NT2/D1 (cell line): ENCODE data around the gene ACSM2B.
"Not testable (repeated sequence)": the region's sequence is repeated elsewhere in the genome, so short reads cannot be mapped to it uniquely, and the experiment has no call there.

Source experiments
- DNase-seq: peaks from one replicate; pipeline ENCODE4 v3.0.0-alpha.2; 2011; ENCODE audit warnings: low read depth, low spot score
- H3K27me3 ChIP-seq: 2 replicates; pipeline ENCODE4 v1.6.0; 2011; ENCODE audit warnings: mild to moderate bottlenecking; ENCODE audit not compliant: insufficient read length, insufficient read depth
- H3K36me3 ChIP-seq: 2 replicates; pipeline ENCODE4 v1.6.1; 2011; ENCODE audit warnings: mild to moderate bottlenecking, low read length, mixed read lengths; ENCODE audit not compliant: insufficient read depth, insufficient read length
- H3K4me1 ChIP-seq: 2 replicates; pipeline ENCODE4 v1.5.1; 2011; ENCODE audit not compliant: insufficient read depth, insufficient read length
- H3K4me3 ChIP-seq: 2 replicates; pipeline ENCODE4 v1.5.1; 2011; ENCODE audit warnings: low read depth; ENCODE audit not compliant: insufficient read length
- H3K9ac ChIP-seq: 2 replicates; pipeline ENCODE4 v1.6.0; 2011; ENCODE audit warnings: low read depth; ENCODE audit not compliant: insufficient read length
- H3K9me3 ChIP-seq: 2 replicates; pipeline ENCODE4 v1.5.1; 2011; ENCODE audit warnings: mild to moderate bottlenecking, low read length; ENCODE audit not compliant: insufficient read depth
- SUZ12 ChIP-seq: IDR thresholded peaks from 2 replicates; pipeline ENCODE4 v1.6.1; 2011; ENCODE audit not compliant: insufficient read length, insufficient read depth; ENCODE audit errors: extremely low read depth
- YY1 ChIP-seq: IDR thresholded peaks from 2 replicates; pipeline ENCODE4 v1.6.1; 2011; ENCODE audit not compliant: insufficient read length, insufficient read depth
- ZNF274 ChIP-seq: IDR thresholded peaks from 2 replicates; pipeline ENCODE4 v1.6.1; 2011; ENCODE audit warnings: mild to moderate bottlenecking, low read depth, low read length

ACSM2B gene

GRCh38 chr16:20520103-20520502, 56.1 kb downstream of the ACSM2B start:
- DNase-seq, result no peak
- Histone ChIP-seq H3K27me3 (no peaks in the 10 kb centered on the region), H3K4me1 (no peaks in the 10 kb centered on the region), H3K9me3 (no peaks in the 10 kb centered on the region), H3K9ac (no peak overlapping the region), H3K36me3 (no peaks in the 10 kb centered on the region), H3K4me3 (no peak overlapping the region)
- TF ChIP-seq SUZ12 (no peak), ZNF274 (no peak), YY1 (no peak)

- no peak for DNase-seq
- Histone ChIP-seq H3K9ac (no peak overlapping the region), H3K36me3 (no peaks in the 10 kb centered on the region), H3K4me1 (no peaks in the 10 kb centered on the region), H3K27me3 (no peaks in the 10 kb centered on the region), H3K9me3 (no peaks in the 10 kb centered on the region), H3K4me3 (no peak overlapping the region)
- no peak for TF ChIP-seq YY1
- TF ChIP-seq ZNF274, result no peak
- no peak for TF ChIP-seq SUZ12
Observed at GRCh38 chr16:20519231-20519630, 56.9 kb downstream of the ACSM2B start.

- Histone ChIP-seq H3K4me3 (no peak overlapping the region), H3K9me3 (no peaks in the 10 kb centered on the region), H3K27me3 (no peaks in the 10 kb centered on the region), H3K9ac (no peak overlapping the region), H3K36me3 (no peaks in the 10 kb centered on the region), H3K4me1 (no peaks in the 10 kb centered on the region)
- TF ChIP-seq YY1 (no peak), SUZ12 (no peak), ZNF274 (no peak)
- no peak for DNase-seq
Observed at GRCh38 chr16:20517149-20517548, 59.0 kb downstream of the ACSM2B start.

- Histone ChIP-seq H3K9me3 (no peaks in the 10 kb centered on the region), H3K36me3 (no peaks in the 10 kb centered on the region), H3K9ac (no peak overlapping the region), H3K27me3 (no peaks in the 10 kb centered on the region), H3K4me1 (no peaks in the 10 kb centered on the region), H3K4me3 (no peak overlapping the region)
- no peak for DNase-seq
- no peak for TF ChIP-seq ZNF274
- TF ChIP-seq SUZ12, result no peak
- no peak for TF ChIP-seq YY1
Observed at GRCh38 chr16:20515688-20516090, 60.5 kb downstream of the ACSM2B start.

GRCh38 chr16:20510323-20510722, 65.8 kb downstream of the ACSM2B start:
- no peak for DNase-seq
- peaks cover 37% of the 10 kb centered on the region for H3K9me3 ChIP-seq
- H3K36me3 ChIP-seq, result no peaks in the 10 kb centered on the region
- no peaks in the 10 kb centered on the region for H3K27me3 ChIP-seq
- no peak for TF ChIP-seq SUZ12
- TF ChIP-seq YY1, result no peak
- no peak for TF ChIP-seq ZNF274
- no peak overlapping the region for H3K4me3 ChIP-seq
- no peak overlapping the region for H3K9ac ChIP-seq
- no peaks in the 10 kb centered on the region for H3K4me1 ChIP-seq

GRCh38 chr16:20507280-20507679, 68.9 kb downstream of the ACSM2B start:
- H3K4me3 ChIP-seq, result no peak overlapping the region
- no peaks in the 10 kb centered on the region for H3K4me1 ChIP-seq
- no peak for TF ChIP-seq YY1
- TF ChIP-seq ZNF274, result no peak
- no peak for TF ChIP-seq SUZ12
- no peak overlapping the region for H3K9ac ChIP-seq
- peaks cover 37% of the 10 kb centered on the region for H3K9me3 ChIP-seq
- H3K36me3 ChIP-seq, result no peaks in the 10 kb centered on the region
- H3K27me3 ChIP-seq, result no peaks in the 10 kb centered on the region
- no peak for DNase-seq

- Histone ChIP-seq H3K4me3 (no peak overlapping the region), H3K9ac (no peak overlapping the region), H3K27me3 (no peaks in the 10 kb centered on the region), H3K36me3 (no peaks in the 10 kb centered on the region), H3K9me3 (peaks cover 37% of the 10 kb centered on the region), H3K4me1 (no peaks in the 10 kb centered on the region)
- no peak for TF ChIP-seq ZNF274
- TF ChIP-seq SUZ12, result no peak
- TF ChIP-seq YY1, result no peak
- no peak for DNase-seq
Observed at GRCh38 chr16:20504418-20504817, 71.7 kb downstream of the ACSM2B start.

- H3K36me3 ChIP-seq, H3K27me3 ChIP-seq, H3K9me3 ChIP-seq, H3K4me3 ChIP-seq, DNase-seq, H3K4me1 ChIP-seq, H3K9ac ChIP-seq: not testable (repeated sequence)
Observed at GRCh38 chr16:20491448-20491847, 84.7 kb downstream of the ACSM2B start.

GRCh38 chr16:20490994-20491393, 85.2 kb downstream of the ACSM2B start:
- H3K9me3 ChIP-seq, H3K9ac ChIP-seq, DNase-seq, H3K36me3 ChIP-seq, H3K4me1 ChIP-seq, H3K27me3 ChIP-seq, H3K4me3 ChIP-seq: not testable (repeated sequence)
